GM12875 (cell line): Measurements from ENCODE around the gene MOB3A.

ENCODE experiments used
- H3K4me3 ChIP-seq: one replicate; pipeline ENCODE4 v1.5.1; 2011; ENCODE audit warnings: low read depth, low read length, control low read depth
- TF ChIP-seq, protein P1 (sequence below): IDR thresholded peaks from 2 replicates; pipeline ENCODE4 v1.5.1; 2011; ENCODE audit warnings: low read depth, mild to moderate bottlenecking, control low read depth, inconsistent platforms, low read length, moderate library complexity, borderline replicate concordance; ENCODE audit not compliant: insufficient read depth

The MOB3A gene

DNA sequence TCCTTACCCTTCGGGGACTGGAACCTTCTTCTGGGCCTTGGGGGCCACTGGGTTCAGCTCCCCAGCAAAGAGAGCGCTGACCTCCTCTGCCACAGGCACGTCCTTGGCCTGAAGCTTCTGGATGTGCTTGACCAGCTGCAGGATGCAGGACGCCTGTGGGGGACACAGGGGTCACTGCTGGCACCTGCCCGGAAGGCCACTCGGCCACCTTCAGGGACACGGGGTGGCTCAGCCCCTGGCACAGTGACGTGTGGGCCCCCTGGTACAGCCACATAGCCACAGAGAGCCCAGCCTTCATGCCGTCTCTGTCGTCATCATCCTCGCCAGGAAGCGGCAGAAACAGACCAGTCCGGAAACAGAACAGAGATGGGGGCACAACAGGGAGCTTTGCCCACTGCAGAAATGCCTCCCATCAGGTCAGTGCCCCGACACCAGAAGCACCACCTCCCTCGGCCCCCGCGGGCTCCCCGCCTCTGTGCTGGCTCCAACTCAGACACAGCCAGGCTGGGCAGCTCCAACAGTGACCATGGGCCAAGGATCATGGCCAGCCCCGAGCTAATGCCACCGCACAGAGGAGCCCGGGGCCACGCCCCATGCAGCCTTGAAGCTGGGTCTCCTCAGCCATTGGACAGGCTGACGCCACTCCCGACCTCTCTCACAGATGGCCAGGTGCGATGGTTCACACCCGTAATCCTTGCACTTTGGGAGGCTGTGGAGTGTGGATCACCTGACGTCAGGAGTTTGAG is 21.3 kb upstream of the MOB3A start:
- no peak overlapping the region for H3K4me3 ChIP-seq
- TF ChIP-seq, protein P1, sequence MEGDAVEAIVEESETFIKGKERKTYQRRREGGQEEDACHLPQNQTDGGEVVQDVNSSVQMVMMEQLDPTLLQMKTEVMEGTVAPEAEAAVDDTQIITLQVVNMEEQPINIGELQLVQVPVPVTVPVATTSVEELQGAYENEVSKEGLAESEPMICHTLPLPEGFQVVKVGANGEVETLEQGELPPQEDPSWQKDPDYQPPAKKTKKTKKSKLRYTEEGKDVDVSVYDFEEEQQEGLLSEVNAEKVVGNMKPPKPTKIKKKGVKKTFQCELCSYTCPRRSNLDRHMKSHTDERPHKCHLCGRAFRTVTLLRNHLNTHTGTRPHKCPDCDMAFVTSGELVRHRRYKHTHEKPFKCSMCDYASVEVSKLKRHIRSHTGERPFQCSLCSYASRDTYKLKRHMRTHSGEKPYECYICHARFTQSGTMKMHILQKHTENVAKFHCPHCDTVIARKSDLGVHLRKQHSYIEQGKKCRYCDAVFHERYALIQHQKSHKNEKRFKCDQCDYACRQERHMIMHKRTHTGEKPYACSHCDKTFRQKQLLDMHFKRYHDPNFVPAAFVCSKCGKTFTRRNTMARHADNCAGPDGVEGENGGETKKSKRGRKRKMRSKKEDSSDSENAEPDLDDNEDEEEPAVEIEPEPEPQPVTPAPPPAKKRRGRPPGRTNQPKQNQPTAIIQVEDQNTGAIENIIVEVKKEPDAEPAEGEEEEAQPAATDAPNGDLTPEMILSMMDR, result no peak

DNA sequence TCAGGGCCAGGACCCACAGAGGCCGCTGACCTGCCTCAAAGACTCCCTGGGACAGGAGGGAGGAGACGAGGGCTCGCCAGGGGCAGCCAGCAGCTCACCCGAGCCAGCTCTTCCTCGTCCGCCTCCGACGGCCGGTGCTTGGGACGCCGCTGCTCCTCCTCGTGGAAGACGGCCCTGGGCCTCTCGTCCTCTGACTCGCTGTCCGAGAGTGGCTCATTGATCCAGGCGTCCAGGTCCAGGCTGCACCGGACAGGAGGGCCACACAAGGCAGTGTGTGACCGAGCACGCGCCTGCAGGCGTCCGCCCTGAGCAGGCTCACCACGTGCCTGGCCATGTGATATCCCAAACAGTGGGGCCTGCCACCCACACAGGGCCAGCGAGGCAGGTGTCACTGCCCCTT is 20.4 kb upstream of the MOB3A start:
- no peak overlapping the region for H3K4me3 ChIP-seq
- TF ChIP-seq, protein P1, result no peak

GRCh38 chr19:2115911-2116426 is 19.8 kb upstream of the MOB3A start:
- H3K4me3 ChIP-seq, result no peak overlapping the region
- TF ChIP-seq, protein P1, result no peak

- TF ChIP-seq, protein P1, result no peak
- H3K4me3 ChIP-seq, result no peak overlapping the region
These were observed 19.2 kb upstream of the MOB3A start for GRCh38 chr19:2115324-2115723.

- TF ChIP-seq, protein P1, result no peak
- no peak overlapping the region for H3K4me3 ChIP-seq
These were observed 18.7 kb upstream of the MOB3A start for GRCh38 chr19:2114821-2115220.

DNA sequence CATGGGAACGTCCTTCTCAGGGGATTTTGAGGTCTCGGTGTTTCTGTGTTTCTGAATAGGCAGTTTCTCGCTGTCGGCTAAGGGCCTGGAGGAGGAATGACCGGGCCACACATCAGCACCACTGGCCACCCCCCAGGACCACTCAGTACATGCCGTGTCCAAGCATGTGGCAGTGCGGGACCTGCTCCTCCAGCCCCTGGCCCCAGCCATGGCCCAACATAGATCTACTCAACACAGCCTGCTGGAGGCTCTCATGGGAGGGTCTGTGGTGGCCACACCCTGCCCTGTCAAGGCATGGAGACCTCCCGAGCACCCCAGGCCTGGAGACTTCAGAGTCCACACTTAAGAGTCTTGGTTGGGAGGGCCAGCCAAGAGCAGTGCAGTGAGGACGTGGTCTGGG is 18.1 kb upstream of the MOB3A start:
- TF ChIP-seq, protein P1, result no peak

GRCh38 chr19:2113439-2114211 is 17.5 kb upstream of the MOB3A start:
- no peak overlapping the region for H3K4me3 ChIP-seq
- TF ChIP-seq, protein P1, result no peak

More for the DNA sequence above, 18.1 kb upstream of the MOB3A start:
- no peak overlapping the region for H3K4me3 ChIP-seq
